Effector memory CD4-positive, alpha-beta T cell (primary cell): ENCODE data around the gene ERC1.

Experiments used
- DNase-seq, 3 donors: peaks; one replicate each; pipeline ENCODE4 v3.0.0-alpha.2; 2020
- H3K27ac ChIP-seq: 2 replicates; pipeline ENCODE4 v1.7.0; 2013; ENCODE audit warnings: mild to moderate bottlenecking, low read length, moderate library complexity; ENCODE audit not compliant: insufficient read depth, poor library complexity, severe bottlenecking
- H3K27me3 ChIP-seq: replicated peaks from 2 replicates; pipeline ENCODE4 v1.7.0; 2013; ENCODE audit warnings: mild to moderate bottlenecking, low read length; ENCODE audit not compliant: insufficient read depth, control insufficient read depth, poor library complexity, severe bottlenecking
- H3K36me3 ChIP-seq: 2 replicates; pipeline ENCODE4 v1.7.0; 2013; ENCODE audit warnings: mild to moderate bottlenecking, low read length, moderate library complexity; ENCODE audit not compliant: control insufficient read depth, insufficient read depth
- H3K4me1 ChIP-seq: 2 replicates; pipeline ENCODE4 v1.7.0; 2013; ENCODE audit warnings: low read length, mild to moderate bottlenecking; ENCODE audit not compliant: control insufficient read depth, insufficient read depth, poor library complexity, severe bottlenecking
- H3K4me3 ChIP-seq: 2 replicates; pipeline ENCODE4 v1.7.0; 2013; ENCODE audit warnings: low read length, low read depth, mild to moderate bottlenecking; ENCODE audit not compliant: insufficient read depth, poor library complexity, severe bottlenecking
- H3K9me3 ChIP-seq: 2 replicates; pipeline ENCODE4 v1.7.0; 2013; ENCODE audit warnings: mild to moderate bottlenecking, low read length, moderate library complexity; ENCODE audit not compliant: control insufficient read depth

ERC1 gene

DNA sequence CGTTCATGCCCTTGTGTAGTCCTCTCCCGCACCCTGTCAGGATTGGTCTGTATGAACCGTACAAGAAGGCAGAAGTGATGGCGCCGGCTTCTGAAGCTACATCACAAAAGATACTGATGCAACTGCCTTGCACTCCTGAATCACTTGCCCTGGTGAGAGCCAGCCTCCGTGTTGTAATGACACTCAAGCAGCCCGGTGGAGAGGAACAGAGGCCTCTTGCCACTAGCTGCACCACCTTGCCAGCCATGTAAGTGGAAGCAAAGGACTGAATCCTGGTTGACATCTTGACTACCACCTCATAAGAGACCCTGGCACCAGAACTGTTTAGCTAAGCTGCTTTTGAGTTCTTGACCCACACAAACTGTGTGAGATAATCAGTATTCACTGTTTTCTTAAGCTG lies 266.0 kb downstream of the ERC1 start:
- no peak overlapping the region for H3K27ac ChIP-seq
- no peaks in the 10 kb centered on the region for H3K4me1 ChIP-seq
- no peak for DNase-seq
- H3K4me3 ChIP-seq, result no peak overlapping the region
- H3K9me3 ChIP-seq, result no peaks in the 10 kb centered on the region
- H3K27me3 ChIP-seq, result no peaks in the 10 kb centered on the region
- no peaks in the 10 kb centered on the region for H3K36me3 ChIP-seq

DNA sequence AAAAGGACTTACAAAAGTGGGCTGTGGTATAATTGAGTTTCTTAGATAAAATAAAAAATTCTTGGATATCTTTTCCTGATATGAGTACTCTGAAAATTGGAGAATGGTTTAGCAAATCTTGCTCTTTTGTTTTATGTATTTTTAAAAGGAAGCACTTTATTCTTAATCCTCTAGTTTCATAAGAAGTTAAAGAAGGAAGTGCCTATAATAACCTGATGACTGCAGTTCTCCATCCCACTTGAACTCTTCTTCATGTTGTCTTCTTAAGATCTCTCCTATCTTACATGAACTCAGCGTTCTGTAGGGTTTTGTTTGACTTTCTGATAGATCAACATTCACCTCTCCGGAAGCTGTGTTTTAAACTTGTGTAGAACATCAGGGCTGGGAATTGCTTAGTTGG lies 271.0 kb downstream of the ERC1 start:
- no peak for DNase-seq
- Histone ChIP-seq H3K4me1 (no peaks in the 10 kb centered on the region), H3K9me3 (no peaks in the 10 kb centered on the region), H3K27me3 (no peaks in the 10 kb centered on the region), H3K4me3 (no peak overlapping the region), H3K27ac (no peak overlapping the region), H3K36me3 (no peaks in the 10 kb centered on the region)

DNA sequence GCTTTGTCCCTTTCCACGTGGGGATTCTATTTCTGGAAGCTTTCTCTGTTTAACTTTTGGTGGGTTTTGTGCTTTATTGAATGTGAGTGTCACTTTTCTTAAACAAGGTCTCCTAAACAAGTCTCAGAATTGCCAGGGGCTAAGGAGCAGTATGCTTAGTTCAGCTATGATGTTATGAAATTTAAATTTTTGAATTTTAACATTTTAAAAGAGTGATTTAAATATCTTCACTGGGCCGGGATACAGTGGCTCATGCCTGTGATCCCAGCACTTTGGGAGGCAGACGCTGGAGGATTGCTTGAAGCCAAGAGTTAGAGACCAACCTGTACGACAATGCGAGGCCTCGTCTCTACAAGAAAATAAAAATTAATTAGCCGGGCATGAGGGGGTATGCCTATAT lies 276.2 kb downstream of the ERC1 start:
- no peak for DNase-seq
- H3K27ac ChIP-seq, result no peak overlapping the region
- H3K4me3 ChIP-seq, result no peak overlapping the region
- H3K4me1 ChIP-seq, result no peaks in the 10 kb centered on the region
- H3K36me3 ChIP-seq, result no peaks in the 10 kb centered on the region
- H3K9me3 ChIP-seq, result no peaks in the 10 kb centered on the region
- H3K27me3 ChIP-seq, result no peaks in the 10 kb centered on the region

DNA sequence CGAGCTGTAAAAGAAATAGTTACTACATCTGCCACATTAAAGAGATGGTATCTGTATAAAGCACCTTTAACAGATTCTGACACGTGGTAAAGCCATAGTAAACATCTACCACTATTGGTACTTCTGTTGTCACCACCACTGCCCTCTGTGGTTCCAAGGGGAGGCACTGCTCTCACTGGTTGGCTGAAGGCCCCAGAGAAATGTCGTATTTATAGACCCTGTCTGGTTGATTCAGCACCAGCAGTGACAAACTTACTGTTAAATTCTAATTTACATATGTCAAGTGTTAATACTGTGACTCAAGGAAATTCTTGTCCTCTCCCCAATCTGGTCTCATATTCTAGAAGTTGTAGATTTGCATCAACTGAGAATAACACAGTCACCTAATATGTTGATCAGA lies 281.1 kb downstream of the ERC1 start:
- Histone ChIP-seq H3K9me3 (no peaks in the 10 kb centered on the region), H3K4me1 (no peaks in the 10 kb centered on the region), H3K27ac (no peak overlapping the region), H3K27me3 (no peaks in the 10 kb centered on the region), H3K4me3 (no peak overlapping the region), H3K36me3 (no peaks in the 10 kb centered on the region)
- no peak for DNase-seq

DNA sequence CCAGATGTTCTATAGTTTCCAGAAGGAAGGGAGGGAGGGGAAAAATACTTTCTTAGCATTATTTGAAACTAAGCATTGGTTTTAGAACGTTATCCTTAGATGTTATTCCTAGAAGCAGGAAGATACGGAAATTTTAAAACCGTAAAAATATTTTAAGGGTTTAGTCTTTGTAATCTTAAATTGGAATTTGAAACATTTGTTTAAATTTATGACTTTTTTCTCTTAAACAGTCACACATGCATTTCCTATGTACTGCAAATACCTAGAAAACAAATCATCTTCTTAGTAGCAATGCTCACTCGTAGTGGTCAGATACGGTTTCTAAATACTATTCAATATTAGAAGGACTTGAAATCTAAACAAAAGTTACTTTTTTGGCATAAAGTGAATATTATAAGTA lies 282.0 kb downstream of the ERC1 start:
- Histone ChIP-seq H3K9me3 (no peaks in the 10 kb centered on the region), H3K27ac (no peak overlapping the region), H3K4me1 (no peaks in the 10 kb centered on the region), H3K27me3 (no peaks in the 10 kb centered on the region), H3K4me3 (no peak overlapping the region), H3K36me3 (no peaks in the 10 kb centered on the region)
- no peak for DNase-seq

DNA sequence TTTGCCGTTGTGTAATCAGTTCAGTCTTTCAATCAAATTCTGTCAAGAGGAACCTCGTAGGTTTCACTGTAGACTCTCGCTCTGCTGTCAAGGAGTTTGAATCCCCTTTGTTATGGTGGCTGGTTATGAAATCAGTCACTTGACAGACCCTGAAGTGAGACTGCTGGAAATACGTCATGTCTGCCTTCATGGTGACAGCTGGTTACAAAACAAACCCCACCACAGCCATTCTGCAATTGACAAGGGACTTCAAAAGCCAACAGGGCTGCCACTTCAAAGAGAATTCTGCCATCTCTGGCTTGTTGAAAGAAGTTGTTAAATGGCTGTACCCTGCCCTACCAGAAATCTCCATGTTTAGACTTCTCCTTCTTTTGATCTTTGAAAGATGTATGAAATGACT lies 286.9 kb downstream of the ERC1 start:
- no peak overlapping the region for H3K4me3 ChIP-seq
- DNase-seq, result no peak
- H3K4me1 ChIP-seq, result no peaks in the 10 kb centered on the region
- no peak overlapping the region for H3K27ac ChIP-seq
- H3K27me3 ChIP-seq, result no peaks in the 10 kb centered on the region
- no peaks in the 10 kb centered on the region for H3K36me3 ChIP-seq
- no peaks in the 10 kb centered on the region for H3K9me3 ChIP-seq

DNA sequence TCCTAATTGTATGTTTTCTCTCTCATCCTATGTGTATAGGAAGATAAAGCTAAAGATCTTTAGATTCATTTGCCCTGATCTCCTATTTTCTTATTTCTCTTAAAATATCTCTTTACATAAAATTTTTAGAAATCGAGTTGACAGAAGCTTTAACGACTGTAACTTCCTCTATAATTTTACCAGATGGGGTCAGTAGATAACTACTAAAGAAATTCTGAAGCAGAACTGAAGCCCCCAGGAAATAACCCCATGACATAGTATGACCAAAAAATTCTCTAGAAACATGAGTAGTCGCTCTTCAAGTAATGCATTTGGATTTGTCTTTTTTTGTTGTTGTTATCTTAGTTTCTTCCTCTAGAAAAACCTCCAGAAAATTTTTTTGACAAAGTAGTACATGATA lies 288.0 kb downstream of the ERC1 start:
- Histone ChIP-seq H3K9me3 (no peaks in the 10 kb centered on the region), H3K27ac (no peak overlapping the region), H3K4me1 (no peaks in the 10 kb centered on the region), H3K4me3 (no peak overlapping the region), H3K36me3 (no peaks in the 10 kb centered on the region), H3K27me3 (no peaks in the 10 kb centered on the region)
- DNase-seq, result no peak

DNA sequence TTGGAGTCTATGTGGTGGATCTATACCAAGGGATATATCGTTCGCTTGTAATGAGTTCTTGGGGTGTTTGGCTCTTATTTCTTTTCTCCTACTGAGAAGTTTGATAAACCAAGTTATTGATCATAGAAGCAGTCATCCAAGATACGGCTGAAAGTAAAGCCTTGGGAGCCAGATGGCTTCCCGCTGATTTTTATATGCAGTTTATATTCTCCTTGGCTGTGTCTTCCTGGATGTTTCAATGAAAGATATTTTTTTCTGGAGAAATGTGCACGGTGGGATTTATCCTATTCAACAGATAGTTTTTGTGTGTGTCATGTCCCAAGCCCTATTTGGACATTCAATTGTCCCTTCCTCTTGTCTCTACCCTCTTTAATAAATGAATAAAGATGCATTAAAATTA lies 289.0 kb downstream of the ERC1 start:
- H3K4me3 ChIP-seq, result no peak overlapping the region
- H3K9me3 ChIP-seq, result no peaks in the 10 kb centered on the region
- H3K4me1 ChIP-seq, result no peaks in the 10 kb centered on the region
- no peak for DNase-seq
- no peaks in the 10 kb centered on the region for H3K36me3 ChIP-seq
- H3K27me3 ChIP-seq, result no peaks in the 10 kb centered on the region
- no peak overlapping the region for H3K27ac ChIP-seq

DNA sequence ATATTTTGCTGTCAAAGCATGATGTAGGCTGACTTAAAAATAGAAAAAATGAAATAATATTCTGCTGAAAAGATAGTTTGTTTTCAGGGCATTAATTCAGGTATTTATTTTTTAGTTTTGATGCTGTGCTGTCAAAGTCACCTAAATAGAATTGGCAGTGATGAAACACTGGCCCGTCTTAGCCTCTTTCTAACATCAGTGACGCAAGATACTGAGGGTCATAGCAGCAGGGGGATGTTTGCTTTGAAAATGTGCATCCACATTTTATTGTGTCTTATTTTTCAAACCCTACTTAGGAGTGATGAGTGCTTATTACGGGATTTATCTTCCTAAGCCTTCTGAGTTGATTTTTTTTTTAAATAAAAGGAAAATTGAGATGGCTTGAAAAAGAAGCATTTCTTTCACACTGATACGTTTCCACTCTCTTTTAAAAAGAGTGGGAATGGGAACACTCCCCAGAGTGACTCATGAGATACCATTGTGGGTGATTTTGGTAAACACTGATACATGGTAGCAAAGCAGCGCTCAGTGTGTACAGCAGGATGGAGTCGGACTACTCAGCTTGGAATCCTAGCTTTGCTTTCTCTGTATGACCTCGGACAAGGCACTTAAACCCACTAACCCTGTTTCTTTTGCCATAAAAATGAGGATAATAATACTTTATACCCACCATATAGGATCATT lies 290.8 kb downstream of the ERC1 start:
- H3K4me3 ChIP-seq, result no peak overlapping the region
- no peaks in the 10 kb centered on the region for H3K4me1 ChIP-seq
- no peaks in the 10 kb centered on the region for H3K27me3 ChIP-seq
- no peak overlapping the region for H3K27ac ChIP-seq
- no peak for DNase-seq
- no peaks in the 10 kb centered on the region for H3K9me3 ChIP-seq
- no peaks in the 10 kb centered on the region for H3K36me3 ChIP-seq

DNA sequence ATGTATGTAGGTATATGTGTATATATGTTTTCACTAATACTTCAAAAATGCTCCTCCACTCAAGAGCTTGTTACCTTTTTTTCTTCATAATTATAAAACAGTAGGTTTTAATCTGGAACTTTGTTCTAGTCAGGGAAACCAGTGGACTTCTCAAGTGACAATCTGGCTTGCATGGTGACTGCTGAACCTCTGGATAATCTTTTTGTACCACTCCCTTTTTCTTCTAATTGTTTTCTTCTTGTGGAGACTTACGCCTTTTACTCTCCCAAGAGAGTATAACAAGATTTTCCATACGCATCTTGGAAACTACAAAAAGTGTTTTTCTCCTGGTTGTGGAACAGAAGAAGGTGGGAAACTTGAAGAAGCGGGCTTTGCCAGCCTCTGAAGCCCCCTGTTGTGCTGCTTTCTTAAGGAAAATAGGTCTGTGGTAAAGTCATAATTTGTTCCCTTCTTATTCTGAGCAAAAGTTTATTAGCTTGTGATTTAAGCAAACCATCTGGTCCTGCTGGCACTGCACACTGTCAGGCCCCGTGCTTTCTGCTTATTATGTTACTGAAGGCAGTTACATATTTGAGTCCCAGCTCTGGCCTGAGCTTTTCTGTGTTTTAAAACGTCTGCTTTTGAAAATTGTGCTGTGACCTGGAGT lies 291.8 kb downstream of the ERC1 start:
- Histone ChIP-seq H3K4me3 (no peak overlapping the region), H3K27ac (no peak overlapping the region), H3K9me3 (no peaks in the 10 kb centered on the region), H3K4me1 (no peaks in the 10 kb centered on the region), H3K27me3 (no peaks in the 10 kb centered on the region), H3K36me3 (no peaks in the 10 kb centered on the region)
- no peak for DNase-seq
